Calu3 (cell line): Measurements from ENCODE around the gene JADE2. TPM values are rescaled to one million over a fixed set of nuclear protein-coding genes. Genes with fewer than 3 reads are reported as not detected.
"Not testable (repeated sequence)": the region's sequence is repeated elsewhere in the genome, so short reads cannot be mapped to it uniquely, and the experiment has no call there.

ENCODE experiments used
- BruUV-seq: library from RNA; stranded (reverse); fragments of 400-500 nt; replicated peaks from 2 replicates; lab custom pipeline; 2021; lab: Mats Ljungman, UMichigan
- CTCF ChIA-PET: fragments of 300-600 bp; sonication (Branson Sonifier 250); formaldehyde crosslinking; loops from one replicate; lab custom pipeline; 2022; ENCODE audit warnings: antibody characterized with exemption; lab: Charles Lee
- DNase-seq: peaks from one replicate; pipeline ENCODE4 v3.0.0; 2022
- H3K27ac Mint-ChIP-seq: one replicate; pipeline ENCODE4 v1.8.0; 2022; ENCODE audit warnings: mixed read lengths; ENCODE audit not compliant: unreplicated experiment
- H3K27me3 Mint-ChIP-seq: one replicate; pipeline ENCODE4 v1.8.0; 2022; ENCODE audit warnings: mixed read lengths; ENCODE audit not compliant: unreplicated experiment
- H3K36me3 Mint-ChIP-seq: one replicate; pipeline ENCODE4 v1.8.0; 2022; ENCODE audit warnings: mild to moderate bottlenecking, moderate library complexity, mixed read lengths; ENCODE audit not compliant: insufficient read depth, unreplicated experiment
- H3K4me1 Mint-ChIP-seq: one replicate; pipeline ENCODE4 v1.8.0; 2022; ENCODE audit warnings: mild to moderate bottlenecking, low read depth, mixed read lengths; ENCODE audit not compliant: unreplicated experiment
- H3K4me3 Mint-ChIP-seq: one replicate; pipeline ENCODE4 v1.8.0; 2022; ENCODE audit warnings: mild to moderate bottlenecking, low read depth, moderate library complexity, mixed read lengths; ENCODE audit not compliant: unreplicated experiment
- H3K9me3 Mint-ChIP-seq: one replicate; pipeline ENCODE4 v1.8.0; 2022; ENCODE audit warnings: low read depth, mixed read lengths; ENCODE audit not compliant: unreplicated experiment
- CTCF ChIP-seq: fragments of 200-600 bp; IDR thresholded peaks from one replicate; pipeline ENCODE4 v1.8.0; 2022; ENCODE audit warnings: antibody characterized with exemption; ENCODE audit not compliant: unreplicated experiment
- intact Hi-C: fragments of 100-400 bp; cut with micrococcal nuclease; formaldehyde crosslinking; loops from one replicate; pipeline ENCODE4 v1.10.0; 2022; ENCODE audit not compliant: unreplicated experiment
- total RNA-seq: library from RNA; stranded (reverse); gene quantifications from 2 replicates; pipeline ENCODE4 v1.2.3, GENCODE V29; 2022

The JADE2 gene
- total RNA-seq, 1 experiment from 2014 or later: 93.4 TPM

- peaks cover 32% of the 10 kb centered on the region for H3K4me1 Mint-ChIP-seq
- no peaks in the 10 kb centered on the region for H3K27me3 Mint-ChIP-seq
- no peak overlapping the region for H3K4me3 Mint-ChIP-seq
- intact Hi-C loops: no loop called here
- H3K27ac Mint-ChIP-seq: no peak overlapping the region
- no peak for DNase-seq
- CTCF ChIA-PET: interaction anchor here (0.6 kb wide), 1 partner anchor 190 kb away, joined by 3 read pairs; no protein-coding TSS in a partner anchor
- H3K36me3 Mint-ChIP-seq: peaks cover 42% of the 10 kb centered on the region
- H3K9me3 Mint-ChIP-seq: no peaks in the 10 kb centered on the region
- TF ChIP-seq CTCF: no peak
- BruUV-seq: no TSS peak
These were observed 24.2 kb downstream of the JADE2 start for GRCh38 chr5:134549714-134550113.

GRCh38 chr5:134550271-134551214 is 25.1 kb downstream of the JADE2 start:
- no peak for DNase-seq
- H3K27me3 Mint-ChIP-seq: no peaks in the 10 kb centered on the region
- H3K27ac Mint-ChIP-seq: no peak overlapping the region
- BruUV-seq: no TSS peak
- CTCF ChIA-PET: interaction anchor here (0.6 to 1.2 kb wide), 2 partner anchors 37 to 190 kb away, joined by 3 read pairs; no protein-coding TSS in a partner anchor
- TF ChIP-seq CTCF: no peak
- peaks cover 44% of the 10 kb centered on the region for H3K36me3 Mint-ChIP-seq
- no peaks in the 10 kb centered on the region for H3K9me3 Mint-ChIP-seq
- intact Hi-C loops: no loop called here
- peaks cover 40% of the 10 kb centered on the region for H3K4me1 Mint-ChIP-seq
- H3K4me3 Mint-ChIP-seq: no peak overlapping the region

GRCh38 chr5:134551901-134552300 is 26.4 kb downstream of the JADE2 start:
- CTCF ChIA-PET: interaction anchor here (0.6 kb wide), 2 partner anchors 21 to 431 kb away, joined by 3 read pairs; no protein-coding TSS in a partner anchor
- no TSS peak for BruUV-seq
- Mint-ChIP-seq H3K9me3 (no peaks in the 10 kb centered on the region), H3K36me3 (peaks cover 57% of the 10 kb centered on the region), H3K27me3 (no peaks in the 10 kb centered on the region), H3K27ac (peak overlapping the region; percentile 48), H3K4me3 (peak overlapping the region; percentile 46), H3K4me1 (peaks cover 54% of the 10 kb centered on the region)
- intact Hi-C loops: loop anchor here (2.0 kb wide), 1 partner anchor 25 kb away; no protein-coding TSS in a partner anchor
- DNase-seq: peak; percentile 37
- no peak for TF ChIP-seq CTCF

GRCh38 chr5:134552301-134552700 is 26.8 kb downstream of the JADE2 start:
- peak overlapping the region; percentile 48 for H3K27ac Mint-ChIP-seq
- H3K4me1 Mint-ChIP-seq: peaks cover 58% of the 10 kb centered on the region
- no peak for TF ChIP-seq CTCF
- peak overlapping the region; percentile 46 for H3K4me3 Mint-ChIP-seq
- TSS peak; percentile 15 for BruUV-seq
- DNase-seq: peak; percentile 70
- H3K27me3 Mint-ChIP-seq: no peaks in the 10 kb centered on the region
- intact Hi-C loops: loop anchor here (2.0 kb wide), 1 partner anchor 26 kb away; no protein-coding TSS in a partner anchor
- CTCF ChIA-PET: interaction anchor here (0.7 to 1.0 kb wide), 3 partner anchors 10 to 228 kb away, joined by 3 to 4 read pairs (median 4); partner anchors contain the start of gene CDKN2AIPNL
- peaks cover 59% of the 10 kb centered on the region for H3K36me3 Mint-ChIP-seq
- no peaks in the 10 kb centered on the region for H3K9me3 Mint-ChIP-seq

GRCh38 chr5:134552716-134553115 is 27.2 kb downstream of the JADE2 start:
- CTCF ChIA-PET: interaction anchor here (0.7 to 1.0 kb wide), 3 partner anchors 10 to 229 kb away, joined by 3 to 4 read pairs (median 4); partner anchors contain the start of gene CDKN2AIPNL
- not testable (repeated sequence) for H3K9me3 Mint-ChIP-seq, H3K27me3 Mint-ChIP-seq

More at GRCh38 chr5:134552716-134553115, 27.2 kb downstream of the JADE2 start:
- H3K27ac Mint-ChIP-seq: peak overlapping the region; percentile 48
- BruUV-seq, H3K4me3 Mint-ChIP-seq, DNase-seq: not testable (repeated sequence)
- peaks cover 59% of the 10 kb centered on the region for H3K36me3 Mint-ChIP-seq
- intact Hi-C loops: loop anchor here (2.0 kb wide), 1 partner anchor 26 kb away; no protein-coding TSS in a partner anchor
- peaks cover 58% of the 10 kb centered on the region for H3K4me1 Mint-ChIP-seq
